Stimulated activated CD8-positive, alpha-beta memory T cell treated with anti-CD3 and anti-CD28 coated beads, Interleukin-7, amount 100 ng/mL, for 1 hour (primary cell): ENCODE data around the gene TINAGL1.

Experiments
- DNase-seq, 2 donors: peaks; one replicate each; pipeline ENCODE4 v3.0.0-alpha.2; 2020; ENCODE audit warnings: low read depth in 2 of 2

Gene TINAGL1

GRCh38 chr1:31568895-31569595 lies 7.3 kb upstream of the TINAGL1 start:
- DNase-seq = no peak

GRCh38 chr1:31569596-31570173 lies 6.6 kb upstream of the TINAGL1 start:
- no peak for DNase-seq

GRCh38 chr1:31570228-31570627 lies 6.1 kb upstream of the TINAGL1 start:
- DNase-seq = no peak

- DNase-seq = no peak
These were observed 5.4 kb upstream of the TINAGL1 start for GRCh38 chr1:31570906-31571305.

GRCh38 chr1:31571340-31572295 lies 4.7 kb upstream of the TINAGL1 start:
- DNase-seq = no peak

GRCh38 chr1:31572323-31573104 lies 3.8 kb upstream of the TINAGL1 start:
- no peak for DNase-seq

- DNase-seq = no peak
These were observed 3.1 kb upstream of the TINAGL1 start for GRCh38 chr1:31573261-31573660.

- DNase-seq = no peak
These were observed 1.5 kb upstream of the TINAGL1 start for GRCh38 chr1:31574749-31575368.

GRCh38 chr1:31575369-31576140 lies 760 bp upstream of the TINAGL1 start:
- no peak for DNase-seq

- DNase-seq = no peak
These were observed 584 bp downstream of the TINAGL1 start for GRCh38 chr1:31576743-31577455.

- DNase-seq = no peak
These were observed 1.3 kb downstream of the TINAGL1 start for GRCh38 chr1:31577515-31578192.

GRCh38 chr1:31579374-31579773 lies 3.1 kb downstream of the TINAGL1 start:
- no peak for DNase-seq

- DNase-seq = no peak
These were observed 4.2 kb downstream of the TINAGL1 start for GRCh38 chr1:31580513-31580870.

- no peak for DNase-seq
These were observed 4.7 kb downstream of the TINAGL1 start for GRCh38 chr1:31580891-31581603.

- DNase-seq = no peak
These were observed 5.8 kb downstream of the TINAGL1 start for GRCh38 chr1:31581821-31582810.

- no peak for DNase-seq
These were observed 7.0 kb downstream of the TINAGL1 start for GRCh38 chr1:31583082-31583994.
